GM12878 (cell line): ENCODE results near the gene TERB2. TPM values are rescaled to one million over a fixed set of nuclear protein-coding genes. Genes with fewer than 3 reads are reported as not detected.

ENCODE experiments used
- ATAC-seq: fragments of 200-7000 bp; cut with Tn5 transposase; 3 replicates; pipeline ENCODE4 v1.9.1; 2020; ENCODE audit warnings: mild to moderate bottlenecking, moderate library complexity
- BruUV-seq: library from RNA; stranded (reverse); fragments of 400-500 nt; replicated peaks from 2 replicates; lab custom pipeline; 2021; lab: Mats Ljungman, UMichigan
- CTCF ChIA-PET: fragments of 300-600 bp; sonication (Branson Sonifier 250); formaldehyde crosslinking; extraction: SDS; loops from one replicate; lab custom pipeline; 2021; ENCODE audit warnings: inconsistent platforms; lab: Yijun Ruan, JAX
- POLR2A ChIA-PET: fragments of 350-600 bp; formaldehyde crosslinking; extraction: SDS; loops from one replicate; lab custom pipeline; 2021; ENCODE audit warnings: inconsistent platforms; lab: Charles Lee
- RAD21 ChIA-PET: fragments of 300-600 bp; sonication (Branson Sonifier 250); formaldehyde crosslinking; loops from one replicate; lab custom pipeline; 2023; ENCODE audit warnings: antibody characterized with exemption; ENCODE audit not compliant: unreplicated experiment; lab: Charles Lee
- SMC1A ChIA-PET: fragments of 300-600 bp; sonication (Branson Sonifier 250); formaldehyde crosslinking; loops from one replicate; lab custom pipeline; 2023; ENCODE audit not compliant: unreplicated experiment, uncharacterized antibody; lab: Charles Lee
- DNase-seq: peaks from one replicate; pipeline ENCODE4 v3.0.0-alpha.2; 2011; ENCODE audit warnings: low read depth, low spot score
- FAIRE-seq: peaks from 3 replicates; lab custom pipeline; 2011; peaks lifted over from hg19 to GRCh38; lab: Jason Lieb, UNC
- H2AFZ ChIP-seq: 2 replicates; pipeline ENCODE4 v1.6.0; 2011; ENCODE audit warnings: low read depth, low read length, control low read depth; ENCODE audit not compliant: control insufficient read depth
- H3K27ac ChIP-seq: 2 replicates; pipeline ENCODE4 v1.5.1; 2011; ENCODE audit warnings: control low read depth; ENCODE audit not compliant: control insufficient read depth, insufficient read depth
- H3K27me3 ChIP-seq, 2 experiments: replicated peaks in 1 of 2; 2 replicates each; pipeline versions ENCODE4 v1.6.0 to v1.6.1; 2011; ENCODE audit warnings: low read length in 1 of 2; ENCODE audit not compliant: control insufficient read depth in 2 of 2, insufficient read depth in 2 of 2
- H3K36me3 ChIP-seq, 2 experiments: 2 replicates each; pipeline ENCODE4 v1.5.1; 2011; ENCODE audit warnings: low read length in 1 of 2; ENCODE audit not compliant: control insufficient read depth in 2 of 2, insufficient read depth in 2 of 2
- H3K4me1 ChIP-seq: 2 replicates; pipeline ENCODE4 v1.6.1; 2011; ENCODE audit warnings: mild to moderate bottlenecking, low read length, moderate library complexity, mixed read lengths; ENCODE audit not compliant: control insufficient read depth, insufficient read depth
- H3K4me2 ChIP-seq: 2 replicates; pipeline ENCODE4 v1.6.0; 2011; ENCODE audit warnings: control low read depth; ENCODE audit not compliant: control insufficient read depth, insufficient read depth
- H3K4me3 ChIP-seq: fragments of 200-600 bp; sonication (generic); 2 replicates; pipeline ENCODE4 v1.5.1; 2016
- H3K79me2 ChIP-seq: 2 replicates; pipeline ENCODE4 v1.6.0; 2011; ENCODE audit warnings: low read length; ENCODE audit not compliant: control insufficient read depth, insufficient read depth
- H3K9ac ChIP-seq: 2 replicates; pipeline ENCODE4 v1.8.0; 2011; ENCODE audit warnings: low read length, control low read depth, mixed read lengths; ENCODE audit not compliant: control insufficient read depth, insufficient read depth
- H3K9me3 ChIP-seq: replicated peaks from 3 replicates; pipeline ENCODE4 v1.5.1; 2011; ENCODE audit warnings: mild to moderate bottlenecking, low read length; ENCODE audit not compliant: control insufficient read depth, insufficient read depth
- H4K20me1 ChIP-seq: 2 replicates; pipeline ENCODE4 v1.6.0; 2011; ENCODE audit not compliant: control insufficient read depth, insufficient read depth
- ATF7 ChIP-seq: fragments of 450-650 bp; IDR thresholded peaks from 2 replicates; pipeline ENCODE4 v1.6.1; 2016; ENCODE audit warnings: low read depth, mild to moderate bottlenecking
- BCL11A ChIP-seq: IDR thresholded peaks from 2 replicates; pipeline ENCODE4 v1.6.1; 2011; ENCODE audit warnings: low read depth, low read length
- BHLHE40 ChIP-seq, 2 experiments: fragments of 450-650 bp in 1 of 2; IDR thresholded peaks; 2 replicates each; pipeline ENCODE4 v1.6.1; 2011 to 2017; ENCODE audit warnings: low read depth in 2 of 2, borderline replicate concordance in 1 of 2, improper control_type of control experiment in 1 of 2, low read length in 1 of 2, mild to moderate bottlenecking in 1 of 2
- ETV6 ChIP-seq, 2 experiments: fragments of 450-650 bp in 1 of 2; IDR thresholded peaks in 1 of 2; conservative IDR thresholded peaks in 1 of 2; 2 replicates each; pipeline ENCODE4 v1.6.1; 2014; ENCODE audit warnings: antibody characterized with exemption in 1 of 2, borderline replicate concordance in 1 of 2, low read depth in 1 of 2, mild to moderate bottlenecking in 1 of 2, moderate library complexity in 1 of 2
- IKZF1 ChIP-seq: fragments of 450-650 bp; conservative IDR thresholded peaks from 2 replicates; pipeline ENCODE4 v1.6.1; 2017; ENCODE audit warnings: antibody characterized with exemption, mild to moderate bottlenecking
- IKZF2 ChIP-seq, 2 experiments: fragments of 450-650 bp; IDR thresholded peaks; 2 replicates each; pipeline ENCODE4 v1.6.1; 2017; ENCODE audit warnings: mild to moderate bottlenecking in 2 of 2, moderate library complexity in 2 of 2
- JUNB ChIP-seq: IDR thresholded peaks from 2 replicates; pipeline ENCODE4 v1.6.1; 2016; ENCODE audit warnings: antibody characterized with exemption, mild to moderate bottlenecking
- MTA2 ChIP-seq: fragments of 450-650 bp; IDR thresholded peaks from 2 replicates; pipeline ENCODE4 v1.6.1; 2016; ENCODE audit warnings: low read depth, mild to moderate bottlenecking, moderate library complexity
- NBN ChIP-seq: fragments of 450-650 bp; IDR thresholded peaks from 2 replicates; pipeline ENCODE4 v1.6.1; 2016
- NFIC ChIP-seq: IDR thresholded peaks from 2 replicates; pipeline ENCODE4 v1.6.1; 2012; ENCODE audit warnings: low read depth, mild to moderate bottlenecking, inconsistent platforms, low read length, moderate library complexity
- NKRF ChIP-seq: fragments of 450-650 bp; conservative IDR thresholded peaks from 2 replicates; pipeline ENCODE4 v1.6.1; 2017; ENCODE audit warnings: mild to moderate bottlenecking, moderate library complexity
- PRDM15 ChIP-seq: fragments of 450-650 bp; formaldehyde crosslinking; IDR thresholded peaks from 2 replicates; pipeline ENCODE4 v1.4.0; 2020; ENCODE audit warnings: mild to moderate bottlenecking, moderate library complexity
- RUNX3 ChIP-seq: IDR thresholded peaks from 2 replicates; pipeline ENCODE4 v1.6.1; 2012; ENCODE audit warnings: low read length, inconsistent platforms
- TCF7 ChIP-seq: IDR thresholded peaks from 2 replicates; pipeline ENCODE4 v1.6.1; 2014; ENCODE audit warnings: antibody characterized with exemption, borderline replicate concordance
- in situ Hi-C: fragments of 300-500 bp; cut with MboI; formaldehyde crosslinking; loops from 9 replicates; pipeline ENCODE4 v1.14.3; 2018; ENCODE audit warnings: mixed read lengths
- intact Hi-C: fragments of 100-400 bp; cut with micrococcal nuclease; formaldehyde crosslinking; loops from one replicate; pipeline ENCODE4 v1.14.2; 2022; ENCODE audit not compliant: unreplicated experiment
- polyA plus RNA-seq, 11 experiments: library from polyadenylated mRNA; depleted of rRNA in 4 of 11; unstranded in 6 of 11; stranded (reverse) in 5 of 11; fragments of >200 nt; fragmentation: Nextera tagmentation in 4 of 11; fragmentation: Illumina TruSeq in 1 of 11; extraction: Ambion mirVana in 4 of 11; extraction: Trizol in 1 of 11; gene quantifications; 1 replicate in 1 of 11; 2 replicates in 10 of 11; pipeline versions ENCODE4 v1.2.1 to v1.2.3, GENCODE V29; 2011 to 2016; ENCODE audit warnings: inconsistent platforms in 2 of 11, missing spikeins in 2 of 11, low read depth in 1 of 11
- total RNA-seq, 4 experiments: library from RNA; depleted of rRNA in 3 of 4; stranded (reverse); fragments of >200 nt in 3 of 4; fragmentation: Illumina TruSeq in 1 of 4; extraction: Trizol in 1 of 4; gene quantifications; 2 replicates each; pipeline versions ENCODE4 v1.2.1 to v1.2.3, GENCODE V29; 2013 to 2021
- TF ChIP-seq, protein P1 (sequence below): IDR thresholded peaks from 2 replicates; pipeline ENCODE4 v1.6.1; 2012; ENCODE audit warnings: low read length, inconsistent platforms

Gene TERB2
- total and polyA plus RNA-seq, 10 of the 15 experiments (the other 5 are each of a cell fraction or from before 2014, with no cell fraction given), result not detected

DNA sequence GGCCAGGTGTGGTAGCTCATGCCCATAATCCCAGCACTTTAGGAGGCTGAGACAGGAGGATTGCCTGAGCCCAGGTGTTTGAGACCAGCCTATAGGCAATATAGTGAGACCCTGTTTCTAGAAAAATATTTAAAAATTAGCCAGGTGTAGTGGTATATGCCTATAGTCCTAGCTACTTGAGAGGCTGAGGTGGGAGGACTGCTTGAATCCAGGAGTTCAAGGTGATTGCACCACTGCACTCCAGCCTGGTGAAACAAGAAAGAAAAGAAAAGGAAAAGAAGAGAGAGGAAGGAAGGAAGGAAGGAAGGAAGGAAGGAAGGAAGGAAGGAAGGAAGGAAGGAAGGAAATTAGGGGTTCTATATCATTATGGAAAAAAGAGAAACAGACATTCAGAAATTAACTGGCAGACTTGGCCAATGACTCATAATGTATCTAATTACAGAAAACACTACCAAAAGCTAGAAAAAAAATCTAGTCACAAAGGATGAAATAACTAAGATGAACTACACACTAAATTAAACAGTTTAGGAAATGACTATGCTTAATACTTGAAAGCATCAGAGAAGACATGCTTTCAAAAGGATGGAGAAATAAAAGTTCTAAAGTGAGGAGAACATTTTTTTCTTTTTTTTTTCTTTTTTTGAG, 45.4 kb upstream of the TERB2 start:
- Histone ChIP-seq H3K4me1 (no peaks in the 10 kb centered on the region), H3K27me3 (no peaks in the 10 kb centered on the region), H3K36me3 (no peaks in the 10 kb centered on the region), H2AFZ (no peak overlapping the region), H3K9me3 (no peaks in the 10 kb centered on the region; the same call in 2 of the 3 replicates), H4K20me1 (no peaks in the 10 kb centered on the region), H3K4me3 (no peak overlapping the region), H3K4me2 (no peak overlapping the region), H3K27ac (no peak overlapping the region), H3K9ac (no peak overlapping the region), H3K79me2 (no peaks in the 10 kb centered on the region)
- no TSS peak for BruUV-seq
- DNase-seq (no peak), ATAC-seq (peak; percentile 52; the same call in 2 of the 3 replicates), FAIRE-seq (no peak)
- SMC1A ChIA-PET, result interaction anchor here (2.5 to 3.5 kb wide), 2 partner anchors 28 to 57 kb away, joined by 7 to 12 read pairs; no protein-coding TSS in a partner anchor
- RAD21 ChIA-PET, result interaction anchor here (1.2 kb wide), 1 partner anchor 30 kb away, joined by 3 read pairs; no protein-coding TSS in a partner anchor
- in situ Hi-C loops (no loop called here), intact Hi-C loops (no loop called here)
- POLR2A ChIA-PET, result no interaction called here
- CTCF ChIA-PET, result interaction anchor here (1.0 to 1.5 kb wide), 3 partner anchors 58 to 163 kb away, joined by 3 to 4 read pairs (median 3); no protein-coding TSS in a partner anchor
- TF ChIP-seq BHLHE40 (IDR thresholded peaks at IDR 0.05; ENCODE audit: borderline replicate concordance in 1 of 2, low read depth in 2 of 2, low read length in 1 of 2), result no peak
- peak; percentile 75 for TF ChIP-seq MTA2
- TF ChIP-seq JUNB, result peak; percentile 93
- TF ChIP-seq IKZF1, result peak; percentile 37; the same call in 1 of the 2 replicates
- TF ChIP-seq RUNX3, result peak; percentile 14; the same call in 1 of the 2 replicates
- peak in 1 of 2 experiments; percentile 99; a peak in 2 of 4 replicates for TF ChIP-seq ETV6 (conservative IDR thresholded peaks at IDR 0.05 in 1 of 2, IDR thresholded peaks at IDR 0.05 in 1 of 2; ENCODE audit: borderline replicate concordance in 1 of 2, low read depth in 1 of 2)
- no peak for TF ChIP-seq NKRF
- TF ChIP-seq PRDM15 (CRISPR knock-in tag), result no peak
- 0 out of 2 replicates have a peak, but pooled peaks have one; percentile 24 for TF ChIP-seq BCL11A
- 0 out of 2 replicates have a peak, but pooled peaks have one; percentile 29 for TF ChIP-seq NBN
- TF ChIP-seq, protein P1, sequence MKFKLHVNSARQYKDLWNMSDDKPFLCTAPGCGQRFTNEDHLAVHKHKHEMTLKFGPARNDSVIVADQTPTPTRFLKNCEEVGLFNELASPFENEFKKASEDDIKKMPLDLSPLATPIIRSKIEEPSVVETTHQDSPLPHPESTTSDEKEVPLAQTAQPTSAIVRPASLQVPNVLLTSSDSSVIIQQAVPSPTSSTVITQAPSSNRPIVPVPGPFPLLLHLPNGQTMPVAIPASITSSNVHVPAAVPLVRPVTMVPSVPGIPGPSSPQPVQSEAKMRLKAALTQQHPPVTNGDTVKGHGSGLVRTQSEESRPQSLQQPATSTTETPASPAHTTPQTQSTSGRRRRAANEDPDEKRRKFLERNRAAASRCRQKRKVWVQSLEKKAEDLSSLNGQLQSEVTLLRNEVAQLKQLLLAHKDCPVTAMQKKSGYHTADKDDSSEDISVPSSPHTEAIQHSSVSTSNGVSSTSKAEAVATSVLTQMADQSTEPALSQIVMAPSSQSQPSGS, result peak; percentile 63; the same call in 1 of the 2 replicates
- TF ChIP-seq ATF7, result peak; percentile 65
- 0 out of 2 replicates have a peak, but pooled peaks have one; percentile 39 for TF ChIP-seq TCF7
- TF ChIP-seq NFIC, result 0 out of 2 replicates have a peak, but pooled peaks have one; percentile 61
- 0 out of 4 replicates have a peak, but pooled peaks of 1 of the 2 experiments have one; percentile 25 for TF ChIP-seq IKZF2 (IDR thresholded peaks at IDR 0.05)
